ENCODE measurements around the gene ST14.

DNA sequence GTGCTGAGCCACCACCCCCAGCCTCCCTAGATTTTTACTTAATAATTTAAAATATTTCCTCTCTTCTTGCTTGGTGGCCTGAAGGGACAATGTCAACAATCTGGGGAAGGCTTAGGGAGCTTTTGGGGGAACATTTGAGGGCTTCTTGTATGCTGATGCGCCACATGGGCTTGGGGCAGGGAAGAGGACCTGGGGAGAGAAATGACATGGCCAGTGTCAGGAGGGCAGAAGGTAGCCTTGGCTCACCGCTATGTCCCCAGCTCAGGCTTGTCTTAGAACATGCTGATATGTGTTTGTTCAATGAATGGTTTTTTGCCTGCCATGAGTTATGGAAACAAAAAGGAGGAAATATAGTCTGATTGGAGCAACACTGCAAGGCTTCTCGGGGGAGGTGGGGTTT is 51.6 kb downstream of the ST14 start:
- no peak for TF ChIP-seq EP300 (IDR thresholded peaks at IDR 0.05)
- TF ChIP-seq, protein P1, sequence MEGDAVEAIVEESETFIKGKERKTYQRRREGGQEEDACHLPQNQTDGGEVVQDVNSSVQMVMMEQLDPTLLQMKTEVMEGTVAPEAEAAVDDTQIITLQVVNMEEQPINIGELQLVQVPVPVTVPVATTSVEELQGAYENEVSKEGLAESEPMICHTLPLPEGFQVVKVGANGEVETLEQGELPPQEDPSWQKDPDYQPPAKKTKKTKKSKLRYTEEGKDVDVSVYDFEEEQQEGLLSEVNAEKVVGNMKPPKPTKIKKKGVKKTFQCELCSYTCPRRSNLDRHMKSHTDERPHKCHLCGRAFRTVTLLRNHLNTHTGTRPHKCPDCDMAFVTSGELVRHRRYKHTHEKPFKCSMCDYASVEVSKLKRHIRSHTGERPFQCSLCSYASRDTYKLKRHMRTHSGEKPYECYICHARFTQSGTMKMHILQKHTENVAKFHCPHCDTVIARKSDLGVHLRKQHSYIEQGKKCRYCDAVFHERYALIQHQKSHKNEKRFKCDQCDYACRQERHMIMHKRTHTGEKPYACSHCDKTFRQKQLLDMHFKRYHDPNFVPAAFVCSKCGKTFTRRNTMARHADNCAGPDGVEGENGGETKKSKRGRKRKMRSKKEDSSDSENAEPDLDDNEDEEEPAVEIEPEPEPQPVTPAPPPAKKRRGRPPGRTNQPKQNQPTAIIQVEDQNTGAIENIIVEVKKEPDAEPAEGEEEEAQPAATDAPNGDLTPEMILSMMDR (IDR thresholded peaks at IDR 0.05), result no peak
